HAP-1 (cell line): ENCODE results near the gene SLC35F1.
"Not testable (repeated sequence)": the region's sequence is repeated elsewhere in the genome, so short reads cannot be mapped to it uniquely, and the experiment has no call there.

Source experiments
- DNase-seq, 2 experiments: peaks; one replicate each; pipeline ENCODE4 v3.0.0-alpha.2; 2016 to 2020; ENCODE audit warnings: low spot score in 2 of 2
- H3K27me3 ChIP-seq: fragments of 250-450 bp; sonication (Bioruptor Pico); 2 replicates; pipeline ENCODE4 v1.5.1; 2020; ENCODE audit warnings: low read depth, mild to moderate bottlenecking, moderate library complexity
- H3K36me3 ChIP-seq: fragments of 250-450 bp; sonication (Bioruptor Pico); replicated peaks from 2 replicates; pipeline ENCODE4 v1.5.1; 2020; ENCODE audit warnings: mild to moderate bottlenecking
- H3K4me1 ChIP-seq: fragments of 250-450 bp; sonication (Bioruptor Pico); 2 replicates; pipeline ENCODE4 v1.5.1; 2020; ENCODE audit warnings: mild to moderate bottlenecking
- H3K4me3 ChIP-seq: fragments of 250-450 bp; sonication (Bioruptor Pico); 2 replicates; pipeline ENCODE4 v1.5.1; 2020; ENCODE audit warnings: mild to moderate bottlenecking, moderate library complexity
- H3K9me3 ChIP-seq: fragments of 250-450 bp; sonication (Bioruptor Pico); 2 replicates; pipeline ENCODE4 v1.5.1; 2020; ENCODE audit warnings: mild to moderate bottlenecking, moderate library complexity
- in situ Hi-C: fragments of 300-500 bp; cut with MboI; formaldehyde crosslinking; loops from 3 replicates; pipeline ENCODE4 v1.14.3; 2020; ENCODE audit warnings: low sequenced_read_pairs, inconsistent platforms, mixed read lengths

SLC35F1 gene

GRCh38 chr6:117906958-117907600, at the start of gene SLC35F1:
Gene SLC35F1, plus strand, starts transcription at chr6:117907264.
- H3K36me3 ChIP-seq = no peaks in the 10 kb centered on the region
- peaks cover 6% of the 10 kb centered on the region for H3K4me1 ChIP-seq
- H3K27me3 ChIP-seq = peaks cover 8% of the 10 kb centered on the region; the same call in 1 of the 2 replicates
- no peaks in the 10 kb centered on the region for H3K9me3 ChIP-seq
- peak; percentile 51 to 86 for DNase-seq
- in situ Hi-C loops = no loop called here
- peak within 1 kb of the TSS; percentile 61 for H3K4me3 ChIP-seq

- DNase-seq, in situ Hi-C loops, H3K4me1 ChIP-seq, H3K36me3 ChIP-seq, H3K4me3 ChIP-seq, H3K9me3 ChIP-seq, H3K27me3 ChIP-seq: not testable (repeated sequence)
These were observed 48.5 kb upstream of the SLC35F1 start for GRCh38 chr6:117858601-117859000.

GRCh38 chr6:117861545-117861944, 45.5 kb upstream of the SLC35F1 start:
- H3K4me1 ChIP-seq = peaks cover 8% of the 10 kb centered on the region; the same call in 1 of the 2 replicates
- no peaks in the 10 kb centered on the region for H3K36me3 ChIP-seq
- DNase-seq = no peak
- peaks cover 3% of the 10 kb centered on the region; the same call in 1 of the 2 replicates for H3K9me3 ChIP-seq
- no peaks in the 10 kb centered on the region; the same call in 1 of the 2 replicates for H3K27me3 ChIP-seq
- no peak overlapping the region for H3K4me3 ChIP-seq
- in situ Hi-C loops = no loop called here

- DNase-seq = no peak
- Histone ChIP-seq H3K27me3 (0 out of 2 replicates have a peak, but pooled peaks cover 3% of the 10 kb centered on the region), H3K9me3 (peaks cover 7% of the 10 kb centered on the region; the same call in 1 of the 2 replicates), H3K36me3 (no peaks in the 10 kb centered on the region), H3K4me3 (no peak overlapping the region), H3K4me1 (no peaks in the 10 kb centered on the region)
- in situ Hi-C loops = no loop called here
These were observed 40.5 kb upstream of the SLC35F1 start for GRCh38 chr6:117866561-117866960.

GRCh38 chr6:117870486-117871242, 36.4 kb upstream of the SLC35F1 start:
- in situ Hi-C loops = no loop called here
- no peak overlapping the region for H3K4me3 ChIP-seq

GRCh38 chr6:117880824-117881223, 26.2 kb upstream of the SLC35F1 start:
- no peak for DNase-seq
- no peaks in the 10 kb centered on the region for H3K27me3 ChIP-seq
- H3K9me3 ChIP-seq = no peaks in the 10 kb centered on the region
- no peaks in the 10 kb centered on the region for H3K4me1 ChIP-seq
- no peaks in the 10 kb centered on the region for H3K36me3 ChIP-seq
- in situ Hi-C loops = no loop called here
- no peak overlapping the region for H3K4me3 ChIP-seq

More at GRCh38 chr6:117870486-117871242, 36.4 kb upstream of the SLC35F1 start:
- Histone ChIP-seq H3K36me3 (no peaks in the 10 kb centered on the region), H3K9me3 (peaks cover 7% of the 10 kb centered on the region; the same call in 1 of the 2 replicates), H3K4me1 (no peaks in the 10 kb centered on the region), H3K27me3 (peaks cover 3% of the 10 kb centered on the region; the same call in 1 of the 2 replicates)
- no peak for DNase-seq

GRCh38 chr6:117890172-117890571, 16.9 kb upstream of the SLC35F1 start:
- H3K9me3 ChIP-seq = no peaks in the 10 kb centered on the region
- H3K4me3 ChIP-seq = no peak overlapping the region
- in situ Hi-C loops = no loop called here
- no peaks in the 10 kb centered on the region for H3K36me3 ChIP-seq
- DNase-seq = peak in 1 of 2 experiments; percentile 28
- peaks cover 5% of the 10 kb centered on the region for H3K27me3 ChIP-seq
- H3K4me1 ChIP-seq = peaks cover 4% of the 10 kb centered on the region

GRCh38 chr6:117906507-117906957, 532 bp upstream of the SLC35F1 start:
- Histone ChIP-seq H3K4me3 (peak overlapping the region; percentile 61), H3K36me3 (no peaks in the 10 kb centered on the region), H3K4me1 (peaks cover 6% of the 10 kb centered on the region), H3K9me3 (no peaks in the 10 kb centered on the region), H3K27me3 (peaks cover 12% of the 10 kb centered on the region; the same call in 1 of the 2 replicates)
- DNase-seq = no peak
- in situ Hi-C loops = no loop called here

GRCh38 chr6:117907601-117908245, 659 bp downstream of the SLC35F1 start:
- Histone ChIP-seq H3K9me3 (no peaks in the 10 kb centered on the region), H3K27me3 (peaks cover 8% of the 10 kb centered on the region; the same call in 1 of the 2 replicates), H3K4me3 (peak overlapping the region; percentile 61), H3K36me3 (no peaks in the 10 kb centered on the region), H3K4me1 (peaks cover 6% of the 10 kb centered on the region)
- in situ Hi-C loops = no loop called here
- DNase-seq = peak; percentile 35 to 70

GRCh38 chr6:117908246-117909068, 1.4 kb downstream of the SLC35F1 start:
- Histone ChIP-seq H3K27me3 (peaks cover 8% of the 10 kb centered on the region; the same call in 1 of the 2 replicates), H3K4me3 (peak overlapping the region; percentile 61), H3K4me1 (peaks cover 6% of the 10 kb centered on the region), H3K9me3 (no peaks in the 10 kb centered on the region), H3K36me3 (no peaks in the 10 kb centered on the region)
- DNase-seq = peak; percentile 29 to 66
- in situ Hi-C loops = no loop called here

- peaks cover 5% of the 10 kb centered on the region; the same call in 1 of the 2 replicates for H3K27me3 ChIP-seq
These were observed 2.6 kb downstream of the SLC35F1 start for GRCh38 chr6:117909638-117910037.

GRCh38 chr6:117910549-117910948, 3.5 kb downstream of the SLC35F1 start:
- Histone ChIP-seq H3K9me3 (no peaks in the 10 kb centered on the region), H3K4me1 (peaks cover 6% of the 10 kb centered on the region), H3K4me3 (no peak overlapping the region), H3K36me3 (no peaks in the 10 kb centered on the region), H3K27me3 (peaks cover 5% of the 10 kb centered on the region; the same call in 1 of the 2 replicates)
- no peak for DNase-seq
- in situ Hi-C loops = no loop called here

More at GRCh38 chr6:117909638-117910037, 2.6 kb downstream of the SLC35F1 start:
- Histone ChIP-seq H3K36me3 (no peaks in the 10 kb centered on the region), H3K4me1 (peaks cover 6% of the 10 kb centered on the region), H3K9me3 (no peaks in the 10 kb centered on the region), H3K4me3 (no peak overlapping the region)
- in situ Hi-C loops = no loop called here
- DNase-seq = no peak

- no peak for DNase-seq
- in situ Hi-C loops = no loop called here
- H3K4me1 ChIP-seq = peaks cover 5% of the 10 kb centered on the region
- H3K36me3 ChIP-seq = no peaks in the 10 kb centered on the region
- H3K9me3 ChIP-seq = no peaks in the 10 kb centered on the region
- no peak overlapping the region for H3K4me3 ChIP-seq
- H3K27me3 ChIP-seq = no peaks in the 10 kb centered on the region
These were observed 4.1 kb downstream of the SLC35F1 start for GRCh38 chr6:117911150-117911549.
